Stimulated activated effector memory CD8-positive, alpha-beta T cell treated with anti-CD3 and anti-CD28 coated beads, Interleukin-12 subunit alpha, Interleukin-12 subunit beta, amount 100 ng/mL, for 72 hours (primary cell): ENCODE results near the gene HERC4.
A peak's percentile ranks its signal among the peaks of the same experiment; 100 is the strongest.
"Not testable (repeated sequence)": the region's sequence is repeated elsewhere in the genome, so short reads cannot be mapped to it uniquely, and the experiment has no call there.

Experiments
- ATAC-seq: fragments of 150-1000 bp; cut with Tn5 transposase; 2 replicates; pipeline ENCODE4 v1.10.0; 2021
- DNase-seq, 2 donors: peaks; one replicate each; pipeline ENCODE4 v3.0.0; 2021 to 2022; ENCODE audit warnings: low spot score in 2 of 2
- H3K27ac Mint-ChIP-seq: one replicate; pipeline ENCODE4 v1.8.0; 2022; ENCODE audit warnings: mild to moderate bottlenecking, mixed read lengths
- H3K36me3 Mint-ChIP-seq: one replicate; pipeline ENCODE4 v1.8.0; 2022; ENCODE audit warnings: mild to moderate bottlenecking, mixed read lengths
- H3K4me1 Mint-ChIP-seq: one replicate; pipeline ENCODE4 v1.8.0; 2022; ENCODE audit warnings: mixed read lengths
- H3K4me3 Mint-ChIP-seq: one replicate; pipeline ENCODE4 v1.8.0; 2022; ENCODE audit warnings: mild to moderate bottlenecking, mixed read lengths
- H3K9me3 Mint-ChIP-seq: one replicate; pipeline ENCODE4 v1.8.0; 2022; ENCODE audit warnings: mixed read lengths

The HERC4 gene

GRCh38 chr10:68043030-68043429, 32.1 kb downstream of the HERC4 start:
- DNase-seq (no peak), ATAC-seq (peak; percentile 63)
- H3K27ac Mint-ChIP-seq: no peak overlapping the region
- peaks cover 28% of the 10 kb centered on the region for H3K36me3 Mint-ChIP-seq
- peaks cover 20% of the 10 kb centered on the region for H3K4me1 Mint-ChIP-seq
- H3K9me3 Mint-ChIP-seq: no peaks in the 10 kb centered on the region
- H3K4me3 Mint-ChIP-seq: no peak overlapping the region

GRCh38 chr10:68032113-68032512, 43.0 kb downstream of the HERC4 start:
- H3K4me1 Mint-ChIP-seq: peaks cover 11% of the 10 kb centered on the region
- no peak for ATAC-seq
- no peaks in the 10 kb centered on the region for H3K9me3 Mint-ChIP-seq
- H3K27ac Mint-ChIP-seq: no peak overlapping the region
- no peak overlapping the region for H3K4me3 Mint-ChIP-seq
- no peak for DNase-seq
- peaks cover 87% of the 10 kb centered on the region for H3K36me3 Mint-ChIP-seq

- Mint-ChIP-seq H3K4me1 (no peaks in the 10 kb centered on the region), H3K9me3 (no peaks in the 10 kb centered on the region), H3K36me3 (peaks cover 79% of the 10 kb centered on the region), H3K27ac (no peak overlapping the region), H3K4me3 (no peak overlapping the region)
- DNase-seq: no peak
- ATAC-seq: no peak
These were observed 47.7 kb downstream of the HERC4 start for GRCh38 chr10:68027429-68027828.

DNA sequence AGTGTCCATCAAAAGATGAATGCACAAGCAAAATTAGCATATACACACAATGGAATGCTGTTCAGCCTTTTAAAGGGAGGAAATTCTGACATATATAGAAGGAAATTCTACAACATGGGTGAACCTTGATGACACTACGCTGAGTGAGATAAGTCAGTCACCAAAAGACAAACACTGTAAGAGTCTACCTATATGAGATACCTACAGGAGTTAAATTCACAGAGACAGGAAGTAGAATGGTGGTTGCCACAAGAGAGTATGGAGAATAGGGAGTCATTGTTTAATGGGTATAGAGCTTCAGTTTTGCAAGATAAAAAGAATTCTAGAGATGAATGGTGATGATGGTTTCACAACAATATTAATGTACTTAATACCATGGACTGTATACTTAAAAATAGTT, 51.8 kb downstream of the HERC4 start:
- no peak overlapping the region for H3K27ac Mint-ChIP-seq
- peaks cover 90% of the 10 kb centered on the region for H3K36me3 Mint-ChIP-seq
- H3K4me1 Mint-ChIP-seq: no peaks in the 10 kb centered on the region
- H3K9me3 Mint-ChIP-seq: peaks cover 11% of the 10 kb centered on the region
- no peak overlapping the region for H3K4me3 Mint-ChIP-seq
- DNase-seq (no peak), ATAC-seq (no peak)

DNA sequence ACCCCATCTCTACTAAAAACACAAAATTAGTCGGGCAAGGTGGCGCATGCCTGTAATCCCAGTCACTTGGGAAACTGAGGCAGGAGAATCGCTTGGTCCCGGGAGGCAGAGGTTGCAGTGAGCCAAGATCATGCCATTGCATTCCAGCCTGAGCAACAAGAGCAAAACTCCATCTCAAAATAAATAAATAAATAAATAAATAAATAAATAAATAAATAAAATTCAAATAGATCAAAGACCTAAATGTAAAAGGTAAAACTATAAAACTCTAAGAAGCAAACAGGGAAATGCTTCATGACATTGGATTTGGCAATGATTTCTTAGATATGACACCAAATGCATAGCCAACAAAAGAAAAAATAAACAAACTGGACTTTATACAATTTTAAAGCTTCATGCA, 52.8 kb downstream of the HERC4 start:
- H3K4me1 Mint-ChIP-seq, DNase-seq, H3K4me3 Mint-ChIP-seq, ATAC-seq: not testable (repeated sequence)
- Mint-ChIP-seq H3K36me3 (peaks cover 90% of the 10 kb centered on the region), H3K9me3 (peaks cover 11% of the 10 kb centered on the region), H3K27ac (peak overlapping the region; percentile 26)

DNA sequence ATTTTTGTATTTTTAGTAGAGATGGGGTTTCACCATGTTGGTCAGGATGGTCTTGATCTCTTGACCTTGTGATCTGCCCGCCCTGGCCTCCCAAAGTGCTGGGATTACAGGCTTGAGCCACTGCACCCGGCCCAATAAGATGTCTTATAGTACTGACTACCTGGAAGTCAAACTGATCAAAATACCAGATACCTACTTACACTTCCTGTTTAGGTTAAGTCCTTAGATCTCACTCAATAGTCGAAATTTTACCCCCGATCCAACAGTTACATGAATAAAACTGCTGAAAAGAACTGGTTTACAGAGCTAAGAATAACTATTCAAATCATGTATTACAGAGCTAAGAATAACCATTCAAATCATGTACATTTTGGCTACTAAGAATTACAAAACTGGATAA, 58.6 kb downstream of the HERC4 start:
- not testable (repeated sequence) for DNase-seq, ATAC-seq, H3K4me3 Mint-ChIP-seq, H3K9me3 Mint-ChIP-seq, H3K4me1 Mint-ChIP-seq
- Mint-ChIP-seq H3K36me3 (peaks cover 61% of the 10 kb centered on the region), H3K27ac (peak overlapping the region; percentile 34)

GRCh38 chr10:68010426-68010940, 64.6 kb downstream of the HERC4 start:
- no peak overlapping the region for H3K4me3 Mint-ChIP-seq
- no peaks in the 10 kb centered on the region for H3K9me3 Mint-ChIP-seq
- H3K27ac Mint-ChIP-seq: no peak overlapping the region
- H3K4me1 Mint-ChIP-seq: no peaks in the 10 kb centered on the region
- H3K36me3 Mint-ChIP-seq: peaks cover 50% of the 10 kb centered on the region
- ATAC-seq: no peak
- DNase-seq: no peak

GRCh38 chr10:68007356-68007755, 67.7 kb downstream of the HERC4 start:
- no peak for DNase-seq
- H3K27ac Mint-ChIP-seq: peak overlapping the region; percentile 30
- H3K36me3 Mint-ChIP-seq: peaks cover 44% of the 10 kb centered on the region

DNA sequence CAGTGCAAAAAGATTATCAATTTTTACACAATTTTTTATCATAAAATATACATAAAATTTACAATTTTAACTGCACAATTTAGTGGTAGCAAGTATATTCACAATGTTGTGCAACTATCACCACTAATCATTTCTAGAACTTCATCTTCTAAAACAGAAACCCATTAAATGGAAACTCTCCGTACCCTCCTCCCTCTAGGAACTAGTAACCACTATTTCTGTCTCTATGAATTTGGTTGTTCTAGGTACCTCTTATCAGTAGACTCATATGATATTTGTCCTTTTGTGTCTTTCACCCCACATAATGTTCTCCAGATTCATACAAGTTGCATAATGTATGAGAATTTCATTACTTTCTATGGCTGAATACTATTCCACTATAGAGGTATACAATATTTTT, 73.5 kb downstream of the HERC4 start:
- peak; percentile 52 for ATAC-seq
- no peaks in the 10 kb centered on the region for H3K9me3 Mint-ChIP-seq

More at GRCh38 chr10:68007356-68007755, 67.7 kb downstream of the HERC4 start:
- Mint-ChIP-seq H3K4me1 (peaks cover 4% of the 10 kb centered on the region), H3K4me3 (no peak overlapping the region), H3K9me3 (no peaks in the 10 kb centered on the region)
- ATAC-seq: no peak

DNA sequence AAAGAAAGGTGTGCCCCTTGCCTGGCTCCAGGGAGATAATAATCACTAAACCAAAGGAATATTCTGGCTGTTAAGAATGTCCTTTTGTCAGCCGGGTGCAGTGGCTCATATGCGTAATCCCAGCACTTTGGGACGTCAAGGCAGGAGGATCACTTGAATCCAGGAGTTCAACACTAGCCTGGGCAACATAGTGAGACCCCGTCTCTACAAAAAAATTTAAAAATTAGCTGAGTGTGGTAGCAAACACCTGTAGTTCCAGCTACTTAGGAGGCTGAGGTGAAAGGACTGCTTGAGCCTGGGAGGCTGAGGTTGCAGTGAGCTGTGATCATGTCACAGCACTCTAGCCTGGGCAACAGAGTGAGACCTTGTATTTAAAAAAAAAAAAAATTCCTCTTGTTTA, 74.1 kb downstream of the HERC4 start:
- H3K36me3 Mint-ChIP-seq: peaks cover 40% of the 10 kb centered on the region

More for the DNA sequence above, 73.5 kb downstream of the HERC4 start:
- peaks cover 35% of the 10 kb centered on the region for H3K36me3 Mint-ChIP-seq
- no peak overlapping the region for H3K27ac Mint-ChIP-seq
- no peak for DNase-seq
- H3K4me1 Mint-ChIP-seq: peaks cover 4% of the 10 kb centered on the region
- no peak overlapping the region for H3K4me3 Mint-ChIP-seq

GRCh38 chr10:67990093-67990492, 85.0 kb downstream of the HERC4 start:
- H3K36me3 Mint-ChIP-seq: peaks cover 92% of the 10 kb centered on the region

More for the DNA sequence above, 74.1 kb downstream of the HERC4 start:
- no peak for ATAC-seq
- Mint-ChIP-seq H3K9me3 (no peaks in the 10 kb centered on the region), H3K4me1 (peaks cover 4% of the 10 kb centered on the region), H3K4me3 (no peak overlapping the region), H3K27ac (no peak overlapping the region)
- no peak for DNase-seq

GRCh38 chr10:67988606-67989005, 86.5 kb downstream of the HERC4 start:
- no peak overlapping the region for H3K27ac Mint-ChIP-seq
- no peak for DNase-seq
- H3K9me3 Mint-ChIP-seq: no peaks in the 10 kb centered on the region
- ATAC-seq: no peak
- H3K4me3 Mint-ChIP-seq: no peak overlapping the region
- no peaks in the 10 kb centered on the region for H3K4me1 Mint-ChIP-seq
- peaks cover 92% of the 10 kb centered on the region for H3K36me3 Mint-ChIP-seq

More at GRCh38 chr10:67990093-67990492, 85.0 kb downstream of the HERC4 start:
- Mint-ChIP-seq H3K4me3 (no peak overlapping the region), H3K27ac (peak overlapping the region; percentile 60), H3K9me3 (no peaks in the 10 kb centered on the region), H3K4me1 (no peaks in the 10 kb centered on the region)
- no peak for ATAC-seq
- DNase-seq: no peak

DNA sequence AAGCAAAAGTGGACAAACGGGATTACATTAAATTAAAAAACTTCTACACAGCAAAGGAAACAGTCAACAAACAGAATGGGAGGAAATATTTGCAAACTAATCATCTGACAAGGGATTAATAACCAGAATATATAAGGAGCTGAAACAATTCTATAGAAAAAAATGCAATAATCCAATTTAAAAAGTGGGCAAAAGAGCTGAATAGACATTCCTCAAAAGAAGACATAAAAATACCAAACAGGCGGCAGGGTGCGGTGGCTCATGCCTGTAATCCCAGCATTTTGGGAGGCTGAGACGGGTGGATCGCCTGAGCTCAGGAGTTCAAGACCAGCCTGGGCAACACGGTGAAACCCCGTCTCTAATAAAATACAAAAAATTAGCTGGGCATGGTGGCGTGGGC, 92.5 kb downstream of the HERC4 start:
- Mint-ChIP-seq H3K4me1 (peaks cover 21% of the 10 kb centered on the region), H3K36me3 (peaks cover 77% of the 10 kb centered on the region)
- H3K4me3 Mint-ChIP-seq, H3K9me3 Mint-ChIP-seq, DNase-seq, H3K27ac Mint-ChIP-seq, ATAC-seq: not testable (repeated sequence)

GRCh38 chr10:67978749-67979148, 96.3 kb downstream of the HERC4 start:
- Mint-ChIP-seq H3K4me3 (no peak overlapping the region), H3K27ac (peak overlapping the region; percentile 70), H3K36me3 (peaks cover 80% of the 10 kb centered on the region), H3K9me3 (no peaks in the 10 kb centered on the region), H3K4me1 (peaks cover 21% of the 10 kb centered on the region)
- ATAC-seq: peak; percentile 63
- DNase-seq: no peak

GRCh38 chr10:67977251-67977650, 97.8 kb downstream of the HERC4 start:
- Mint-ChIP-seq H3K27ac (peak overlapping the region; percentile 41), H3K9me3 (peaks cover 4% of the 10 kb centered on the region), H3K4me3 (no peak overlapping the region), H3K36me3 (peaks cover 80% of the 10 kb centered on the region), H3K4me1 (peaks cover 21% of the 10 kb centered on the region)
- ATAC-seq (no peak), DNase-seq (no peak)

DNA sequence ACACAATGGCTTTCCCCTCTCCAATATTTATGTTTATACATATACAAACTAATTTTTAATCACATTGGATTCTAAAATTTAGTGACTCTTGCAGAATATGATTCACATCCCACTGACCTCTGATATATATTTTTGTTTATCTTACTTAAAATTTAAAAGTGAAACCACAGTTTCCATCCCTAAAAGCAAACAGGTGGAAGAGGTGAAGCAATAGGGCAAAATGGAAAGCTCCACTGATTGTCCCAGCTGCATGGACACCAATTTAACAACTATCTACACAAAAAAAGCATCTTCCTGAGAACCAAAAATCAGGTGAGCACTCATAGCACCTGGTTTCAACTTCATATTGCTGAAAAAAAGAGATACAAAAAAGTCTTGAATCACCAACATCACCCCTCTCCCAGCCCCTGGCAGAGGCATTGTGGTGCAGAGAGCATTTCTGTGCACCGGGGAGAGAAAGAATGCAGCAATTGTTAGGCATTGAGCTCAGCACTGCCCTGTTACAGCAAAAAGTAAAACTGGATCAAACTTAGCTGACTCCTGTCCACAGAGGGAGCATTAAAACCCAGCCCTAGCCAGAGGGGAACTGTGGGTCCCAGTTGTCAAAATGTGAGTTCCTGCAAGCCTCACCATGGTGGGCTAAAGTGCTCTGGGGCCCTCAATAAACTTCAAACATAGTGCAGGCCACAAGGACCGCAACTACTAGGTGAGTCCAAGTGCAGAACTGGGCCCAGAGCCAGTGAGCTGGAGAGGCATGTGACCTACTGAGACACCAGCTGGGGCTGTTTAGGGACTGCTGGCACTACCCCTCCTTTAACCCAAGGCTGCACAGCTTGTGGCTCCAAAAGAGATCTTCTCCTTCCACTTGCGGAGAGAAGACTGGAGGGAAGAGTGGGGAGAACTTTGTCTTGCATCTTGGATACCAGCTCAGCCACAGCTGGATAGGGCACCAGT, 98.5 kb downstream of the HERC4 start:
- Mint-ChIP-seq H3K9me3 (peaks cover 4% of the 10 kb centered on the region), H3K36me3 (peaks cover 85% of the 10 kb centered on the region), H3K4me3 (no peak overlapping the region), H3K4me1 (peaks cover 21% of the 10 kb centered on the region), H3K27ac (peak overlapping the region; percentile 29)
- no peak for DNase-seq
- no peak for ATAC-seq
